Lower lobe of right lung (tissue), 2 donors: Measurements from ENCODE around the gene RASSF7. TPM values are rescaled to one million over a fixed set of nuclear protein-coding genes. Genes with fewer than 3 reads are reported as not detected.

Experiments
- ATAC-seq, 2 donors: fragments of 200-7000 bp; cut with Tn5 transposase; one replicate each; pipeline ENCODE4 v1.9.1; 2020 to 2022; ENCODE audit warnings: mild to moderate bottlenecking in 2 of 2, moderate library complexity in 2 of 2
- DNase-seq: peaks from one replicate; pipeline ENCODE4 v3.0.0-alpha.2; 2020
- H3K27ac ChIP-seq: fragments of 200-600 bp; one replicate; pipeline ENCODE4 v1.8.0; 2022
- H3K27me3 ChIP-seq: fragments of 200-600 bp; one replicate; pipeline ENCODE4 v1.8.0; 2022; ENCODE audit warnings: low read depth
- H3K36me3 ChIP-seq: fragments of 200-600 bp; one replicate; pipeline ENCODE4 v1.8.0; 2022; ENCODE audit warnings: mild to moderate bottlenecking
- H3K4me1 ChIP-seq: fragments of 200-600 bp; one replicate; pipeline ENCODE4 v1.8.0; 2022
- H3K4me3 ChIP-seq: fragments of 200-600 bp; one replicate; pipeline ENCODE4 v1.8.0; 2022; ENCODE audit warnings: mild to moderate bottlenecking
- H3K9me3 ChIP-seq: fragments of 200-600 bp; one replicate; pipeline ENCODE4 v1.8.0; 2022
- intact Hi-C: fragments of 100-400 bp; cut with DNase I; formaldehyde crosslinking; loops from one replicate; pipeline ENCODE4 v1.11.0; 2022
- total RNA-seq: library from RNA; stranded (reverse); fragmentation: NEBNext Ultra II Directional; extraction: Animal tissue kit (Norgen Biotek cat#: 25700); gene quantifications from one replicate; pipeline ENCODE4 v1.2.1, GENCODE V29; 2021
- TF ChIP-seq, protein P1 (sequence below): fragments of 200-600 bp; IDR thresholded peaks from one replicate; pipeline ENCODE4 v1.8.0; 2022; ENCODE audit warnings: antibody characterized with exemption, mild to moderate bottlenecking
- donor health status: DM: no; HTN: yes; CAD: no; lungs with severe emphysema.

Gene RASSF7
- total RNA-seq, 1 donor from 2014 or later, result 71.5 TPM

DNA sequence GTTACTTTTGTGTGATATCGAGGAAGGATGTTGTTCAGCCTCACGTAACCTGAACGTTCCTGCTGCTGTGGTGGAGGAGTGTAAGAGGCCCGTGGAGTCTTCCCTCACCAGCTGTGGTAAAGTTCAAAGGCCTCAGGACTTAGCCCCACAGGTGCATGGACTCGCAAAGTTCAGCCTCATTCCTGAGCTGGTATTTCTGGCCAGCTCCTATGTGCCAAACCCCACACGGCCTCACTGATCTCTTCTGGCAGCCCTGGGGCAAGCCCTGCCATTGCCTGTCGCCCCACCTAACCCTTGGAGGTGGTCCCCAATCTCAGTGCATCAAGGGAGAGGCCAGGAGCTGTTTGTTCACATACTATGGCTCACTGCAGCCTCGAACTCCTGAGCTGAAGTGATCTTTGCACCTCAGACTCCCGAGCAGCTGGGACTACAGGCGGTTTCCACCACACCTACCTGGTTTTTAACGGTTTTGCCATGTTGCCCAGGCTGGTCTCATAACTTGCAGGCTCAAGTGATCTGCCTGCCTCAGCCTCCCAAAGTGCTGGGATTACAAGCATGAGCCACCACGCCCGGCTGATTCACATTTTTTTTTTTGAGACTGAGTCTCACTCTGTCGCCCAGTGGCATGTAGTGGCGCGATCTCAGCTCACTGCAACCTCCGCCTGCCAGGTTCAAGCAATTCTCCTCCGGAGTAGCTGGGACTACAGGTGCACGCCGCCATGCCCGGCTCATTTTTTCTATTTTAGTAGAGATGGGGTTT is 17.7 kb downstream of the RASSF7 start:
- Histone ChIP-seq H3K9me3 (no peaks in the 10 kb centered on the region), H3K27me3 (no peaks in the 10 kb centered on the region), H3K36me3 (peaks cover 19% of the 10 kb centered on the region), H3K27ac (no peak overlapping the region), H3K4me3 (no peak overlapping the region), H3K4me1 (peaks cover 58% of the 10 kb centered on the region)
- no peak for DNase-seq
- ATAC-seq, result no peak
- TF ChIP-seq, protein P1, sequence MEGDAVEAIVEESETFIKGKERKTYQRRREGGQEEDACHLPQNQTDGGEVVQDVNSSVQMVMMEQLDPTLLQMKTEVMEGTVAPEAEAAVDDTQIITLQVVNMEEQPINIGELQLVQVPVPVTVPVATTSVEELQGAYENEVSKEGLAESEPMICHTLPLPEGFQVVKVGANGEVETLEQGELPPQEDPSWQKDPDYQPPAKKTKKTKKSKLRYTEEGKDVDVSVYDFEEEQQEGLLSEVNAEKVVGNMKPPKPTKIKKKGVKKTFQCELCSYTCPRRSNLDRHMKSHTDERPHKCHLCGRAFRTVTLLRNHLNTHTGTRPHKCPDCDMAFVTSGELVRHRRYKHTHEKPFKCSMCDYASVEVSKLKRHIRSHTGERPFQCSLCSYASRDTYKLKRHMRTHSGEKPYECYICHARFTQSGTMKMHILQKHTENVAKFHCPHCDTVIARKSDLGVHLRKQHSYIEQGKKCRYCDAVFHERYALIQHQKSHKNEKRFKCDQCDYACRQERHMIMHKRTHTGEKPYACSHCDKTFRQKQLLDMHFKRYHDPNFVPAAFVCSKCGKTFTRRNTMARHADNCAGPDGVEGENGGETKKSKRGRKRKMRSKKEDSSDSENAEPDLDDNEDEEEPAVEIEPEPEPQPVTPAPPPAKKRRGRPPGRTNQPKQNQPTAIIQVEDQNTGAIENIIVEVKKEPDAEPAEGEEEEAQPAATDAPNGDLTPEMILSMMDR, result no peak
- intact Hi-C loops, result no loop called here

DNA sequence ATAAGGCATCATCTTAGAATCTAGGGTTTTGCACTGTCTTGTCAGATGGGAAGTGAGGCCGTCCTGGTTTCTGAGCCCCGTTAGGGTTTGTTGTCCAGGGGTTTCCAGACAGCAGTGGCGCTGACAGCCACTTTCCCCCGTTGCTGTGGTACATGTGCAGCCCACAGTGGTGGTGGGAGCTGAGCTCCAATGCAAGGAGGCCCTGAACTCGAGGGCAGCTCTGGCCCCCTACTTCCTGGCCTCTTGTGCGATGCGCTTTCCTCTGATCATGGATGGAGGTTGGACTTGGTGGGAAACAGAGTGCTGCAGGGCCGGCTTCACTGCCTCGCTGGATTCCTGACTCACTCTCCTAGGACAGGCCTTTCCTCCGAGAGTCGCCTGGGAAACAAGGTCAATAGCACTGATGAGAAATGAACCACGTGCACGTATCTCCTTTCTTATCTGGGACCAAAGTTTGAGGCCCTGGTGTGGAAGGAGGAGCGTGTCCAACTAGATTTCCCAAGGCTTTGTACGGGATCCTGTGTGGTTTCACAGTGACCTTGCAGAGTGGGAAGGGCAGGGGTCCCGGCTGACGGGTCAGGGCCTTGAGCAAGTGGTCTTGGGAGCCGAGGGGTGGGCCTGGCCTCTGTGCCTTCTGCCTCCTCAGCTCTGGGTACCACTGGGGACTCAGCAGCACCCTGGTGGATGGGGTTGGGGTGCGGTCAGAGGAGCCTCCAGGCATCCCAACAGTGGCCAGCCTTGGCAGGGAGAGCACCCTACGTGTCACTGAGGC is 19.2 kb downstream of the RASSF7 start:
- DNase-seq, result no peak
- H3K27ac ChIP-seq, result no peak overlapping the region
- no peaks in the 10 kb centered on the region for H3K27me3 ChIP-seq
- H3K4me3 ChIP-seq, result no peak overlapping the region
- peaks cover 35% of the 10 kb centered on the region for H3K36me3 ChIP-seq
- H3K4me1 ChIP-seq, result peaks cover 45% of the 10 kb centered on the region
- intact Hi-C loops, result no loop called here
- TF ChIP-seq, protein P1, result no peak
- no peaks in the 10 kb centered on the region for H3K9me3 ChIP-seq
- ATAC-seq, result no peak

DNA sequence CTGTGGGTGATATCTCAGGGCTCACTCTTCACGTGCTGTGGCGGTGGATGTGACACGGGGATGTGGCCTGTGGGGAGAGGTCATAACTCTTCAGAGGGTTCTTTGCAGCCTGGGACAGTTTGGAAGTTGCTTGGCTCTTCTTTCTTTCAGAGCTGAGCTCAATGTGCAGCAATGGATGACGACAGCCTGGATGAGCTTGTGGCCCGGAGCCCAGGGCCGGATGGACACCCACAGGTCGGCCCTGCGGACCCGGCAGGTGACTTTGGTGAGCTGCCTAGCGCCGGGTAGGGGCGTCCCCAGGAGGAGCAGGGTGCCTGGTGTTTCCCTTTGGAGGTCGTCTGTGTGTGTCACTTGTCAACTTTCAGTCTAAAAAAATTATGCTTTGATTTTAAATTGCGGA is 20.6 kb downstream of the RASSF7 start:
- Histone ChIP-seq H3K9me3 (no peaks in the 10 kb centered on the region), H3K4me3 (no peak overlapping the region), H3K27me3 (no peaks in the 10 kb centered on the region), H3K36me3 (peaks cover 41% of the 10 kb centered on the region), H3K27ac (no peak overlapping the region), H3K4me1 (peaks cover 40% of the 10 kb centered on the region)
- intact Hi-C loops, result no loop called here
- DNase-seq, result no peak
- ATAC-seq, result no peak
- TF ChIP-seq, protein P1, result no peak

DNA sequence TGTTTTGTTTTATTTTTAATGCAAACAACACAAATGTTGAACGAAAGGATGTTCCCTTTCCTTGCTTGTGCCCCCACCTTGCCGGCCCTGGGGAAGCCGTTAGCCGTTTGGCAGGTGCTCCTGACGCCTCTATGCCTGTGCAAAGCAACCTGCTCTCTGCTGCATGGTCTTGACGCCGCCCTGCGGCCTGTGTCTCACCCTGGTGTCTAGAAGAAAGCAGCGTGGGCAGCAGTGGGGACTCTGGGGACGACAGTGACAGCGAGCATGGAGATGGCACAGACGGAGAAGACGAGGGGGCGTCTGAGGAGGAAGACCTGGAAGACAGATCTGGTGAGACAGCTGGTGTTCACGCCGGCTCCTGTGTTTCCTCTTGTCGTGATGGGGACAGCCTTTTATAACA is 21.0 kb downstream of the RASSF7 start:
- intact Hi-C loops, result no loop called here
- no peak overlapping the region for H3K4me3 ChIP-seq
- ATAC-seq (no peak), DNase-seq (no peak)
- H3K27me3 ChIP-seq, result no peaks in the 10 kb centered on the region
- H3K9me3 ChIP-seq, result no peaks in the 10 kb centered on the region
- H3K4me1 ChIP-seq, result peaks cover 40% of the 10 kb centered on the region
- H3K27ac ChIP-seq, result no peak overlapping the region
- H3K36me3 ChIP-seq, result peaks cover 45% of the 10 kb centered on the region
- TF ChIP-seq, protein P1, result no peak

DNA sequence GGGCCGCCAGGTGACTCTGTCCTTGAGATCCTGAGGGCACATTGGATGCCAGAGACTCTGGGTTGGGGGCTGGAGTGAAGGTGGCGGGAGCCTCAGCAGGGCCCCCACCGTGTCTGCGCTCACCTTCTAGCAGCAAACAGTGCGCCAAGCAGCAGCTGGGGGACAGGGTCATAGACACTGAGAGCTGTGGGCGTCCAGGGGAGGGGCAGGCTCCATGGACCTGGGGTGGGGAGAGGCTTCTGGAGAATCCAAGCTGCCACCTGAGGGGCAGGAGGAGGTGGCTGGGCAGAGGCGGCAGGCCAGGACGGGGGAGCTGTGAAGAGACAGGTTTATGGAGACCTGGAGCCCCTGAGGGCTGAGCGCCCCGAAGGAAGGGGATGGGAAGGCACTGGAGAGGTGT is 23.5 kb downstream of the RASSF7 start:
- Histone ChIP-seq H3K4me1 (peaks cover 26% of the 10 kb centered on the region), H3K4me3 (no peak overlapping the region), H3K27ac (no peak overlapping the region), H3K9me3 (no peaks in the 10 kb centered on the region), H3K27me3 (no peaks in the 10 kb centered on the region), H3K36me3 (peaks cover 70% of the 10 kb centered on the region)
- TF ChIP-seq, protein P1, result no peak
- DNase-seq (no peak), ATAC-seq (no peak)
- intact Hi-C loops, result no loop called here
